ENCODE results near the gene RNF182.
"Not testable (repeated sequence)": the region's sequence is repeated elsewhere in the genome, so short reads cannot be mapped to it uniquely, and the experiment has no call there.

The RNF182 gene

GRCh38 chr6:13934721-13935120, 10.0 kb downstream of the RNF182 start:
- H3K4me2 ChIP-seq: no peak overlapping the region
- TF ChIP-seq CTCF (conservative IDR thresholded peaks at IDR 0.05; ENCODE audit: low read depth, low read length): no peak
- no peak overlapping the region for H2AFZ ChIP-seq (ENCODE audit: low read depth)
- no peaks in the 10 kb centered on the region for H3K4me1 ChIP-seq (ENCODE audit: low read depth, poor library complexity, severe bottlenecking)
- H3K36me3 ChIP-seq (ENCODE audit: insufficient read depth): no peaks in the 10 kb centered on the region
- H4K20me1 ChIP-seq (ENCODE audit: insufficient read depth): no peaks in the 10 kb centered on the region
- no peak overlapping the region for H3K9ac ChIP-seq
- H3K27me3 ChIP-seq (ENCODE audit: insufficient read depth, low read depth): no peaks in the 10 kb centered on the region
- no peak overlapping the region for H3K27ac ChIP-seq
- H3K4me3 ChIP-seq (IDR thresholded peaks at IDR 0.05; ENCODE audit: insufficient read depth, low read depth, low read length): no peak overlapping the region
- H3K79me2 ChIP-seq (ENCODE audit: insufficient read depth, low read depth): no peaks in the 10 kb centered on the region

- H3K4me2 ChIP-seq: no peak overlapping the region
- H3K9ac ChIP-seq: no peak overlapping the region
- H3K27me3 ChIP-seq (ENCODE audit: insufficient read depth, low read depth): no peaks in the 10 kb centered on the region
- no peak overlapping the region for H2AFZ ChIP-seq (ENCODE audit: low read depth)
- no peak overlapping the region for H3K27ac ChIP-seq
- no peaks in the 10 kb centered on the region for H3K4me1 ChIP-seq (ENCODE audit: low read depth, poor library complexity, severe bottlenecking)
- H3K36me3 ChIP-seq (ENCODE audit: insufficient read depth): no peaks in the 10 kb centered on the region
- no peak overlapping the region for H3K4me3 ChIP-seq (IDR thresholded peaks at IDR 0.05; ENCODE audit: insufficient read depth, low read depth, low read length)
- no peaks in the 10 kb centered on the region for H4K20me1 ChIP-seq (ENCODE audit: insufficient read depth)
- no peaks in the 10 kb centered on the region for H3K79me2 ChIP-seq (ENCODE audit: insufficient read depth, low read depth)
- no peak for TF ChIP-seq CTCF (conservative IDR thresholded peaks at IDR 0.05; ENCODE audit: low read depth, low read length)
These were observed 10.6 kb downstream of the RNF182 start for GRCh38 chr6:13935190-13935880.

- H3K27me3 ChIP-seq (ENCODE audit: insufficient read depth, low read depth); H3K36me3 ChIP-seq (ENCODE audit: insufficient read depth); H3K4me3 ChIP-seq (IDR thresholded peaks at IDR 0.05; ENCODE audit: insufficient read depth, low read depth, low read length); H3K27ac ChIP-seq; H3K79me2 ChIP-seq (ENCODE audit: insufficient read depth, low read depth); H3K9ac ChIP-seq; H3K4me1 ChIP-seq (ENCODE audit: low read depth, poor library complexity, severe bottlenecking); H4K20me1 ChIP-seq (ENCODE audit: insufficient read depth); H3K4me2 ChIP-seq; H2AFZ ChIP-seq (ENCODE audit: low read depth): not testable (repeated sequence)
These were observed 11.1 kb downstream of the RNF182 start for GRCh38 chr6:13935881-13936261.

GRCh38 chr6:13941902-13942301, 17.1 kb downstream of the RNF182 start:
- Histone ChIP-seq H3K27me3 (ENCODE audit: insufficient read depth, low read depth) (no peaks in the 10 kb centered on the region), H3K27ac (no peak overlapping the region), H3K4me3 (IDR thresholded peaks at IDR 0.05; ENCODE audit: insufficient read depth, low read depth, low read length) (no peak overlapping the region), H3K4me2 (no peak overlapping the region), H3K36me3 (ENCODE audit: insufficient read depth) (no peaks in the 10 kb centered on the region), H3K79me2 (ENCODE audit: insufficient read depth, low read depth) (no peaks in the 10 kb centered on the region), H2AFZ (ENCODE audit: low read depth) (no peak overlapping the region), H3K9ac (no peak overlapping the region), H4K20me1 (ENCODE audit: insufficient read depth) (no peaks in the 10 kb centered on the region), H3K4me1 (ENCODE audit: low read depth, poor library complexity, severe bottlenecking) (no peaks in the 10 kb centered on the region)
- no peak for TF ChIP-seq CTCF (conservative IDR thresholded peaks at IDR 0.05; ENCODE audit: low read depth, low read length)

GRCh38 chr6:13943943-13944342, 19.2 kb downstream of the RNF182 start:
- Histone ChIP-seq H3K79me2 (ENCODE audit: insufficient read depth, low read depth) (no peaks in the 10 kb centered on the region), H3K9ac (no peak overlapping the region), H3K36me3 (ENCODE audit: insufficient read depth) (no peaks in the 10 kb centered on the region), H3K27ac (no peak overlapping the region), H3K4me1 (ENCODE audit: low read depth, poor library complexity, severe bottlenecking) (no peaks in the 10 kb centered on the region), H4K20me1 (ENCODE audit: insufficient read depth) (no peaks in the 10 kb centered on the region), H3K4me3 (IDR thresholded peaks at IDR 0.05; ENCODE audit: insufficient read depth, low read depth, low read length) (no peak overlapping the region), H2AFZ (ENCODE audit: low read depth) (no peak overlapping the region), H3K27me3 (ENCODE audit: insufficient read depth, low read depth) (no peaks in the 10 kb centered on the region), H3K4me2 (no peak overlapping the region)
- TF ChIP-seq CTCF (conservative IDR thresholded peaks at IDR 0.05; ENCODE audit: low read depth, low read length): no peak
